AG10803 (cell line): Measurements from ENCODE around the gene DNAJC6.

Source experiments
- DNase-seq: peaks from one replicate; pipeline ENCODE4 v3.0.0; 2010; ENCODE audit warnings: low read depth
- H3K4me3 ChIP-seq: 2 replicates; pipeline ENCODE4 v1.5.1; 2011; ENCODE audit warnings: mild to moderate bottlenecking, low read length, control low read depth
- CTCF ChIP-seq: conservative IDR thresholded peaks from 2 replicates; pipeline ENCODE4 v1.5.1; 2011; ENCODE audit warnings: mild to moderate bottlenecking, low read length, control low read depth, inconsistent platforms

The DNAJC6 gene

GRCh38 chr1:65388908-65389695 is 79.8 kb downstream of the DNAJC6 start:
- DNase-seq, result no peak
- no peak for TF ChIP-seq CTCF

GRCh38 chr1:65392497-65392896 is 83.2 kb downstream of the DNAJC6 start:
- no peak for TF ChIP-seq CTCF
- no peak for DNase-seq

More at GRCh38 chr1:65388908-65389695, 79.8 kb downstream of the DNAJC6 start:
- H3K4me3 ChIP-seq, result no peak overlapping the region

GRCh38 chr1:65393347-65393746 is 84.0 kb downstream of the DNAJC6 start:
- peak; percentile 14 for DNase-seq

More at GRCh38 chr1:65392497-65392896, 83.2 kb downstream of the DNAJC6 start:
- no peak overlapping the region for H3K4me3 ChIP-seq

GRCh38 chr1:65393928-65394327 is 84.6 kb downstream of the DNAJC6 start:
- DNase-seq, result no peak
- H3K4me3 ChIP-seq, result no peak overlapping the region
- TF ChIP-seq CTCF, result no peak

More at GRCh38 chr1:65393347-65393746, 84.0 kb downstream of the DNAJC6 start:
- no peak overlapping the region for H3K4me3 ChIP-seq
- TF ChIP-seq CTCF, result no peak

GRCh38 chr1:65395887-65396612 is 86.7 kb downstream of the DNAJC6 start:
- no peak overlapping the region; the same call in 1 of the 2 replicates for H3K4me3 ChIP-seq
- no peak for TF ChIP-seq CTCF
- DNase-seq, result peak; percentile 88

GRCh38 chr1:65398083-65398482 is 88.7 kb downstream of the DNAJC6 start:
- DNase-seq, result no peak
- no peak for TF ChIP-seq CTCF
- H3K4me3 ChIP-seq, result no peak overlapping the region
